Stimulated activated naive CD8-positive, alpha-beta T cell treated with anti-CD3 and anti-CD28 coated beads, Interleukin-15, Interleukin-2, amounts not matched to agents 100 ng/mL and 50 ng/mL, for 24 hours (primary cell): Measurements from ENCODE around the gene E2F8.

Experiments
- H3K27ac Mint-ChIP-seq: one replicate; pipeline ENCODE4 v1.8.0; 2021; ENCODE audit warnings: mild to moderate bottlenecking, mixed read lengths
- H3K27me3 Mint-ChIP-seq: one replicate; pipeline ENCODE4 v1.8.0; 2021; ENCODE audit warnings: mixed read lengths
- H3K36me3 Mint-ChIP-seq: one replicate; pipeline ENCODE4 v1.8.0; 2021; ENCODE audit warnings: low read depth, mixed read lengths
- H3K4me1 Mint-ChIP-seq: one replicate; pipeline ENCODE4 v1.8.0; 2021; ENCODE audit warnings: low read depth, mixed read lengths
- H3K4me3 Mint-ChIP-seq: one replicate; pipeline ENCODE4 v1.8.0; 2021; ENCODE audit warnings: mild to moderate bottlenecking, mixed read lengths
- H3K9me3 Mint-ChIP-seq: one replicate; pipeline ENCODE4 v1.8.0; 2021; ENCODE audit warnings: mixed read lengths

Gene E2F8

DNA sequence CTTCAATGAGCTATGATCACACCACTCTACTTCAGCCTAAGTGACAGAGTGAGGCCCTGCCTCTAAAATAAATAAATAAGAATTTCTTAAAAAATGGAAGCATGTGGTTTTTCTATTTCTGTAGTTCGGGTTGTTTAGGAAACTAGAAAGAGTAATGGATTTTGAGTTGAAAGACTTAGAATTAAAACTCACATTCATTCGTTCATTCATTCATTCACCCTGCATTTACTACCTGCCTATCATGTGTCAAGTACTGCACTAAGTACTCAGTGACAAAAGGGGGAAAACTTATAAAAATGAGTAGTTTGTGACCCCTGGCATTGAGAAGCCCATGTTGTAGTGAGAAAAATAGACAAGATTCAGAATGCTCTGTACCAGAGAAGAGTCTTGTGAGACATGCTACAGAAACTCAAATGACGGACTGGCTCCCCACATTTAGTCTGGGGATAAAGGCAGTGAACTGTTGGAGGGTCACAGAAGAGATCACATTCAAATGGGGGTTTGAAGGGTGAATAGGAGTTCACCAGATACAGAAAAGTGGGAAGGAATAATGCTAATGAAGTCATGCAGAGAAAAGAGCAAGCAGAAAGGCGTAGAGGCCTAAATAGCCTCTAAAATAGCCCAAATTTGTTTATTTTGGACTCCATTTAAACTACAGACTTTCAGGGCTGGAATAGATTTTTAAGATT lies 46.0 kb downstream of the E2F8 start:
- no peaks in the 10 kb centered on the region for H3K4me1 Mint-ChIP-seq
- H3K36me3 Mint-ChIP-seq, result no peaks in the 10 kb centered on the region
- no peak overlapping the region for H3K27ac Mint-ChIP-seq
- no peaks in the 10 kb centered on the region for H3K27me3 Mint-ChIP-seq
- no peak overlapping the region for H3K4me3 Mint-ChIP-seq
- H3K9me3 Mint-ChIP-seq, result no peaks in the 10 kb centered on the region

DNA sequence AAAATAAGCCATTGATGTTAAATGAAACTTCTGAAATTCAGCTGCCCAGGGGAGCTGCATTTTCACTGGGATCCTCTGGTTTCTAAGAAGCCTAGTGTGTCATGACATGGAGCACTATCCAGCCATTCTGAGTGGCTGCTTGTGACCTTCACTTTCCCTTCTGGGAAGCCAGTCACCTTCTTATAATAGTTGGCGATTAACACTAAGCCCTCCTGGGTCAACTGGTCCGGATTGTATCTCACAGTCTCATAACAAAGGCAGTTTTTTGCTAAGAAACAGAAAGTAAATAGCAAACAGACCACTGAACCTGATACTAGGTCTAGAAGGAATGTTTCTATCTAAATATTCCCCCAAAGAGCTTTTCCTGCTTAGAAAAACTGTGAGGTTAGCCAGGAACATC lies 46.8 kb downstream of the E2F8 start:
- Mint-ChIP-seq H3K27me3 (no peaks in the 10 kb centered on the region), H3K36me3 (no peaks in the 10 kb centered on the region), H3K9me3 (no peaks in the 10 kb centered on the region), H3K27ac (no peak overlapping the region), H3K4me3 (no peak overlapping the region), H3K4me1 (no peaks in the 10 kb centered on the region)

DNA sequence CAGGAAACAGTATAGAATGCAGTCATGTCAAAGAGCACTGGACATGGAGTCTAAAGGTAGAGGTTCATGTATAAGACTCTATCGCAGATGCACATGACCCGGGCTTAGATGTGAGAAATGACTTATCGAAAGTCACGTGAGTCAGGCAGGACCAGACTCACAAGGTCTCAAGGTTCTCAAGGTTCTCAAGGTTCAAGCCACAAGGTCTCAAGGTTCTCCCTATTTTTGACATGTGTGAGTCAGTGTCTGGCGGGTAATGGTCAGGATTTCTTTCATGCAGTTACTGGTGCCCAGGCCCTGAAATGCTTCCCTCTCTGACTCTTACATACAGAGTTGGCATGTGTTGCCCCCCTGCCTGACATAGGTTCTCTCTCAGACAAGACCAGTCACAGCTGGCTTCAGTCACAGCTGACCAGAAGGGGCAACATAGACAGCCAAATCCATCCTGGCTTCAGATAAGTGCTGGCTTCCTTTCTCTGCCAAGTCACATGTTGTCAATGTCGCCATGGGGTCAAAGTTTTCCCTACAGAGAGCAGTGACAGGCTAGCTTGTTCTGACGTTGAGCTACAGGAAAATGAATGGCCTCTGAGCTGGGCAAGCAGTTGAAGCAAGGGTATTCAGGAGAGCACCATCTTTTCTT lies 49.1 kb downstream of the E2F8 start:
- Mint-ChIP-seq H3K4me1 (no peaks in the 10 kb centered on the region), H3K27ac (no peak overlapping the region), H3K36me3 (no peaks in the 10 kb centered on the region), H3K27me3 (no peaks in the 10 kb centered on the region), H3K4me3 (no peak overlapping the region), H3K9me3 (no peaks in the 10 kb centered on the region)

DNA sequence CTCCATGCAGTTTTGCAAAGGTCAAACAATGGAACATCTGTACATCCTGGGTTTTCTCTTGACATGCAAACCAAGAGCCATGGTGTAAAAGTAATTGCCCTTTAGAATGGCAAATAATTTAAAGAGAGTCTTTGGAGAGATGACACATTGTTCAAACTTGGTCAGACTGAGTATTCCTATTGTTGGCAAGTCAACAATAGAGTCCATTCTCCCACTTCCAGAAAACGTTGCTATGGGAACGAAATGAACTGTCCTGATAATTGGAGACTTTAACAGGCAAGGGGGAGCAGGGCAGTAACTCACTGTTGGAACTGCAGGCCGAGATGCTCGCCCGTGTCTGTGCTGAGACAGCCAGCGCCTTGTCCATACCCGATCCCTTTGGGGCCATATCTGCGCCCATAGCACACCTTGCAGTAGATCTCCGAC lies 52.9 kb downstream of the E2F8 start:
- Mint-ChIP-seq H3K9me3 (no peaks in the 10 kb centered on the region), H3K27me3 (no peaks in the 10 kb centered on the region), H3K27ac (no peak overlapping the region), H3K4me3 (no peak overlapping the region), H3K4me1 (no peaks in the 10 kb centered on the region), H3K36me3 (no peaks in the 10 kb centered on the region)

DNA sequence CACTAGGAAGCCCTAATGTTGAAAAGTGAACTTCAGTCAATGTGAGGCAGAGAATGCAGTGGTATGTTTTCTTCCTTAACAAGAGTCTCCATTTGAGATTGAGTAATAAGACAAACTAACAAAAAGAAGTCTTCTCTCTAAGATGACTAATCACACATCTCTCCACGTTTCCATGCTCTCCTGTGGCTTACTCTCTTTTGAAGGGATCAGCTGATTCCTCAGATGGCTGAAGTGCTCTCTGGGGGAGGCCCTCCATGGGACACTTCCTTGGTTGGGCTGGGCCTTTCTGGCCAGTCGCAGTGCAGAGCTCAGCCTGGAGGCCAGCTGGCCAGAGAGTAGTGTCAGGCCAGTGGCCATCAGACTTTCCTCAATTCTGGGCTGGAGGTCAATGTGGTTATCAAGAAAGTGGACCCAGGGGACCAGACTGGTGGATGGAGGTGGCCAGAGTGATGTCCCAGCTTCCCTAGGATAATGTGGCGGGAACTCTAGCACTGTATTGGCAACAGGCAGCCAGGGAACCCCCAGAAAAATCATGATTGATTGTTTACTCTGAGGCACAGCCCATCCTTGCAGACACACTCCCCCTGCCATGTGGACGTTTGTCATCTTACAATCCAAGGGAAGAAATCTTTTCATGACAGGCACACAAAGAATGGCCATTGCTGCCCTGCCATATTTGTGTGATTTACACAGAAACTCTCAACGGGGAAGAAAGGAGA lies 53.5 kb downstream of the E2F8 start:
- Mint-ChIP-seq H3K4me3 (no peak overlapping the region), H3K27me3 (no peaks in the 10 kb centered on the region), H3K36me3 (no peaks in the 10 kb centered on the region), H3K4me1 (no peaks in the 10 kb centered on the region), H3K27ac (no peak overlapping the region), H3K9me3 (no peaks in the 10 kb centered on the region)

DNA sequence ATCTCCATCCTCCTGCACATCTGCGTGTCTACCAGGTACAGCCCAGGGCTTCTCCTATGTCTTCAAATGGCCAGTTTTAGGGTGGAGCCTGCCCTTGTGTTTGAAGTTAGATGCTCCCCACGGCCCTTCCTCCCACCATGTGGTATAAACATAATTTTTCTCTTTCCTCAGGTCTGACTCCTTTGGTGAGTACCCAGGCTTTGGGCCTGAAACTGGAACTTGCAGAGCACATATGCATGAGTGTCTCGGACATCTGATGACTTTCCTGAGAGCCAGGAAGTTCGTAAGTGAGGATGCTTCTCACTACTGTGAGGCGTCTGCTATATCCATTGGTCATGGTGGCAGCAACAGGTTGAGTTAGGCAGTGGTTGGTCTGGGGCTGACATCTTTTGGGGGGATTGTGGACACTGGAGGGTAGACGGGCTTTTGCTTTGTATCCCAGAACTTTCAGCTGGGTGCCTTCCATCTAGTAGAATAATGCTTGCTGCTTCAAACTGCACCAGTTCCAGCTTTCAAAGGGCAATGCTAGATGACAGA lies 55.2 kb downstream of the E2F8 start:
- Mint-ChIP-seq H3K36me3 (no peaks in the 10 kb centered on the region), H3K9me3 (no peaks in the 10 kb centered on the region), H3K27ac (no peak overlapping the region), H3K4me1 (no peaks in the 10 kb centered on the region), H3K27me3 (no peaks in the 10 kb centered on the region), H3K4me3 (no peak overlapping the region)

DNA sequence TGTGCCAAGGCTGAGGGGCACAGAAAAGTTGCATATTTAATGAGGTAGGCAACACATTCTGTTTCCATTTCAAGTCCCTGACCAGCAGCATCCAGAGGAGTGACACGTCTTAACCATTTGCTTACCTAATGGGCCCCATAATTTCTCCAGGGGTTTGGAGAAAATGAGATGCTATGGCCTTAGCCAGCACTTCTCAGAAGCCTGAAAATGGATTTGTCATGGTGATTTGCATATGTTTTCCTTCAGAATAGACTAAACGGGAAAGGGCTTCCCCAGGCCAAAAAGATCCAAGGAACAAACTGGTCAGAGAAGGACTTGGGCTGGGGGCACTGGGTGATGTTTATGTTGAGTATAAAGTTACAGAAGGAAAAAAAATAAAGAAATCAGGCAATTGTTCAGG lies 55.7 kb downstream of the E2F8 start:
- no peaks in the 10 kb centered on the region for H3K36me3 Mint-ChIP-seq
- H3K27ac Mint-ChIP-seq, result no peak overlapping the region
- no peaks in the 10 kb centered on the region for H3K27me3 Mint-ChIP-seq
- no peaks in the 10 kb centered on the region for H3K4me1 Mint-ChIP-seq
- no peak overlapping the region for H3K4me3 Mint-ChIP-seq
- no peaks in the 10 kb centered on the region for H3K9me3 Mint-ChIP-seq

DNA sequence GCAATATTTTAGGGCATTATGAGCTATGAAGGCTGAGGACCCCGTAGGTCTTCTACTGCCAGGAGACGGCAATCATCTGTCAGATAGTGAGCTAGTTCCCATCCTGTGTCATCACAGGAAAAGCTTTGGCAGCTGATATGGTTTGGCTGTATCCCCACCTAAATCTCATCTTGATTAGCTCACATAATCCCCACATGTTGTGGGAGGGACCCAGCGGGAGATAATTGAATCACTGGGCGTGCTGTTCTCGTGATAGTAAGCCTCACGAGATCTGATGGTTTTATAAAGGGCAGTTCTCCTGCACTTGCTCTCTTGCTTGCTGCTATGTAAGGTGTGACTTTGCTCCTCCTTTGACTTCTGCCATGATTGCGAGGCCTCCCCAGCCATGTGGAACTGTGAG lies 57.1 kb downstream of the E2F8 start:
- no peaks in the 10 kb centered on the region for H3K9me3 Mint-ChIP-seq

DNA sequence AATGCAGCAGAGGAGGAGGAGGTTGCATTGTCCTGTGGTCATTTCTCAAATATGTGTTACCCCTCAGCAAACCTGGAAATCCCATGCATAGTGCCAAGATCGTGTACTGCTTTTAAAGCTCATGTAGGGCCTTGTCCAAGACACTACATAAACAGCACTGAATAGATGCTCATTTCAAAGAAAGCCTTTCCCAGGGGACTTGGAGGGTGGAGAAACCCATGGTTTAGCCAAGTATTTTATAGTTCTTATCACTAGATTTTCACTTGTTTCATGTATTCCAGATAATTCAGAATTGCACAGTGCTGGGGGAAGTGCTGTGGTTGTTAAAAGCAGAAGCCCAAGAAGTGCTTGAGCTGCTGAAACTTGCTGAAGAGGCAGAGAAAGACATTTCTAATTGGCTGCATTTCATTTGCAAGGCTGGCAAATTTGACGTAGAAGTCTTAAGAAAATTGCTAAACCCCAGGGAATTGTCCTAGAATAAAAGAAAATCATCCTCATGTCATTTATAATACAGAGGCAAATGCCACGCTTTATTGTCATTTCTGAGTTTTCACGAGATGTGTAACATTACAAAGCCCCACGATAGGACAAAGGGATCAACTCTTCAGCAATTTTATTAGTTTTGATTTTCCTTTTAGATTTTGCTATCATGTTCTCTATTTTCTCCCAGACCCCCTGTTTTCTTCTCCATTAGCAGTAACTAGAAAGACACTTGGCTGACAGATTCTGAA lies 59.0 kb downstream of the E2F8 start:
- Mint-ChIP-seq H3K4me1 (no peaks in the 10 kb centered on the region), H3K36me3 (peaks cover 4% of the 10 kb centered on the region), H3K27me3 (no peaks in the 10 kb centered on the region), H3K4me3 (no peak overlapping the region), H3K9me3 (no peaks in the 10 kb centered on the region), H3K27ac (no peak overlapping the region)

More for the DNA sequence above, 57.1 kb downstream of the E2F8 start:
- no peak overlapping the region for H3K4me3 Mint-ChIP-seq
- no peaks in the 10 kb centered on the region for H3K27me3 Mint-ChIP-seq
- H3K36me3 Mint-ChIP-seq, result no peaks in the 10 kb centered on the region
- no peak overlapping the region for H3K27ac Mint-ChIP-seq
- no peaks in the 10 kb centered on the region for H3K4me1 Mint-ChIP-seq

DNA sequence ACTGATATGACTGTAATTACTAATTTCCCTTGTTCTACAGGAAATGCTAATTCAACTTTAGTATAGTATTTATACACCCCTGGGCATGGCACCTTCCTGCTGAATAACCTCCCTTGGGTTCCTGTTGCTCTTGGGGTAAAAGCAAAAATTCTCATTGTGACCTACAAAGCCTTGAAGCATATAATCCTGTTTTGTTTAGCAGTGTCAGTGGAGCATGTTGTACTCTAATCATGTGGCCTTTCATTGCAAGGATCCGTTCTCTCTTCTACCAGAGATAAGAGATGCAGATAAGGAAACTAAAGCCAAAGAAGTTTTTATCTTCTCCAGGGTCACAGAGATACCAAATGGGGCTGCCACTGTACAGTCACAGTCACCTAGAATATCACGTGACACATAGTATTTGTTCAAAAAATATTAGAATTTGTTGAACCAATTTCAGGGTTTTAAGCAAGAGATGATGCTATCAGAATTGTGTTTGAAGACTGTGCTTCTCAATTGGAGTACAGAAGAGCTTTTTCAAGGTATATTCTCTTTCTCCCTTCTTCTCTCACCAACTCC lies 64.0 kb downstream of the E2F8 start:
- H3K27ac Mint-ChIP-seq, result no peak overlapping the region
- peaks cover 45% of the 10 kb centered on the region for H3K36me3 Mint-ChIP-seq
- H3K4me3 Mint-ChIP-seq, result no peak overlapping the region
- H3K4me1 Mint-ChIP-seq, result no peaks in the 10 kb centered on the region
- H3K9me3 Mint-ChIP-seq, result no peaks in the 10 kb centered on the region
- H3K27me3 Mint-ChIP-seq, result no peaks in the 10 kb centered on the region
